Bronchial epithelial cell (primary cell): ENCODE data around the gene TMEM51. TPM values are rescaled to one million over a fixed set of nuclear protein-coding genes. Genes with fewer than 3 reads are reported as not detected.

Source experiments
- DNase-seq: peaks from one replicate; pipeline ENCODE4 v3.0.0-alpha.2; 2010; ENCODE audit warnings: low read depth
- FAIRE-seq: peaks from 2 replicates; lab custom pipeline; 2011; peaks lifted over from hg19 to GRCh38; lab: Jason Lieb, UNC
- H3K27me3 ChIP-seq: 2 replicates; pipeline ENCODE4 v1.5.1; 2011; ENCODE audit warnings: low read length; ENCODE audit not compliant: control insufficient read depth, insufficient read depth
- H3K36me3 ChIP-seq: 2 replicates; pipeline ENCODE4 v1.5.1; 2011; ENCODE audit warnings: low read length; ENCODE audit not compliant: control insufficient read depth, insufficient read depth
- H3K4me3 ChIP-seq: 2 replicates; pipeline ENCODE4 v1.5.1; 2011; ENCODE audit warnings: mild to moderate bottlenecking, low read depth, low read length, control low read depth
- total RNA-seq: library from RNA; depleted of rRNA; stranded (reverse); fragments of >200 nt; gene quantifications from 2 replicates; pipeline ENCODE4 v1.2.1, GENCODE V29; 2014
- TF ChIP-seq, protein P1 (sequence below): IDR thresholded peaks from 2 replicates; pipeline ENCODE4 v1.5.1; 2011; ENCODE audit warnings: mild to moderate bottlenecking, moderate library complexity, low read length, control low read depth, inconsistent platforms; ENCODE audit not compliant: insufficient read depth, severe bottlenecking

TMEM51 gene
- total RNA-seq, 1 donor from 2014 or later = 5.3 TPM

DNA sequence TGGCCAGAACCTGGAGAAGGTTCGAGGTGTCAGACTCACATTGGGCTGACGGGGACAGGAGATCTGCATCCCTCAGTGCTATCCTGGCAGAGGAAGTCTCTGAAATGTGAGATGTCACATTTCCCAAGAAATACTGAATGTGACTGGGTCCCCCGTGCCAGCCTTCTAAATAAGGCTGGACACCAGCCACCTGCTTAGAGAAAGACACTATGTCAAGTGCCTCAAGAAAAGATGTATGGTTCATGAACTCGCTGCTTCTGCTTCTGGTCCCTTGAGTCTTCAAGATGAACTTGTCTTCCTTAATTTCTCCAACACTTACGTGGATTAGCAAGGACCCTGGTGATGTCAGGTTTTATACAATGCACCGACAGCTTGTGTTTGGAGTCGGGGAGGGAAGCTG is 51.4 kb downstream of the TMEM51 start:
- Histone ChIP-seq H3K27me3 (no peaks in the 10 kb centered on the region), H3K36me3 (peaks cover 3% of the 10 kb centered on the region), H3K4me3 (no peak overlapping the region)
- FAIRE-seq (no peak), DNase-seq (no peak)
- TF ChIP-seq, protein P1, sequence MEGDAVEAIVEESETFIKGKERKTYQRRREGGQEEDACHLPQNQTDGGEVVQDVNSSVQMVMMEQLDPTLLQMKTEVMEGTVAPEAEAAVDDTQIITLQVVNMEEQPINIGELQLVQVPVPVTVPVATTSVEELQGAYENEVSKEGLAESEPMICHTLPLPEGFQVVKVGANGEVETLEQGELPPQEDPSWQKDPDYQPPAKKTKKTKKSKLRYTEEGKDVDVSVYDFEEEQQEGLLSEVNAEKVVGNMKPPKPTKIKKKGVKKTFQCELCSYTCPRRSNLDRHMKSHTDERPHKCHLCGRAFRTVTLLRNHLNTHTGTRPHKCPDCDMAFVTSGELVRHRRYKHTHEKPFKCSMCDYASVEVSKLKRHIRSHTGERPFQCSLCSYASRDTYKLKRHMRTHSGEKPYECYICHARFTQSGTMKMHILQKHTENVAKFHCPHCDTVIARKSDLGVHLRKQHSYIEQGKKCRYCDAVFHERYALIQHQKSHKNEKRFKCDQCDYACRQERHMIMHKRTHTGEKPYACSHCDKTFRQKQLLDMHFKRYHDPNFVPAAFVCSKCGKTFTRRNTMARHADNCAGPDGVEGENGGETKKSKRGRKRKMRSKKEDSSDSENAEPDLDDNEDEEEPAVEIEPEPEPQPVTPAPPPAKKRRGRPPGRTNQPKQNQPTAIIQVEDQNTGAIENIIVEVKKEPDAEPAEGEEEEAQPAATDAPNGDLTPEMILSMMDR = no peak

DNA sequence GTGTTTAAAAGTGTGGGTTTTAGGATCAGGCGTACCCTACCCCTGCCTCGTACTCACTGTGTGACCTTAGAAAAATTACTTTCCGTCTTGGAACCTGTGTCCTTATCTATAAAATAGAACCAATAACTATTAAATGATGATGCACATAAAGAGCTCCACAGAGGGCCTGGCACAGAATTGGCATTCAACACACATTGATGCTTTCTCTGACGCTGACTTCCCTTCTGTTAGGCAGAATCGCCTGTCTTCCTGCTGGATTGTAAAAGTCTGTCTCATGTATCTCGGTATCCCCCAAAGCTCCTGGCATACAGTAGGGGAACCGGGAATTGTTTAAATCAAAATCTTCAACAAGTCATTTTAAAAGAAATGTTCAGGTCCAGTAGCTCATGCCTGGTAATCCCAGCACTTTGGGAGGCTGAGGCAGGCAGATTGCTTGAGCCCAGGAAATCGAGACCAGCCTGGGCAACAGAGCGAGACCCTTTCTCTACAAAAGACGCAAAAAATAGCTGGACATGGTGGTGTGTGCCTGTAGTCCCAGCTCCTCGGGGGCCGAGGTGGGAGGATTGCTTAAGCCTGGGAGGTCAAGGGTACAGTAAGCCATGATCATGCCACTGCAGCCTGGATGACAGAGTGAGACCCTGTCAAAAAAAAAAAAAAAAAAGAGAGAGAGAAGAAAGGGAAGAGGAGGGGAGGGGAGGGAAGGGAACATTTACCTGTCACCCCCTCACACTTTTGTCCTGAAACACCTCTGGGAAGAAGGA is 52.2 kb downstream of the TMEM51 start:
- TF ChIP-seq, protein P1 = no peak
- H3K36me3 ChIP-seq = peaks cover 3% of the 10 kb centered on the region
- DNase-seq = no peak
- H3K27me3 ChIP-seq = no peaks in the 10 kb centered on the region
- FAIRE-seq = no peak
- no peak overlapping the region for H3K4me3 ChIP-seq

DNA sequence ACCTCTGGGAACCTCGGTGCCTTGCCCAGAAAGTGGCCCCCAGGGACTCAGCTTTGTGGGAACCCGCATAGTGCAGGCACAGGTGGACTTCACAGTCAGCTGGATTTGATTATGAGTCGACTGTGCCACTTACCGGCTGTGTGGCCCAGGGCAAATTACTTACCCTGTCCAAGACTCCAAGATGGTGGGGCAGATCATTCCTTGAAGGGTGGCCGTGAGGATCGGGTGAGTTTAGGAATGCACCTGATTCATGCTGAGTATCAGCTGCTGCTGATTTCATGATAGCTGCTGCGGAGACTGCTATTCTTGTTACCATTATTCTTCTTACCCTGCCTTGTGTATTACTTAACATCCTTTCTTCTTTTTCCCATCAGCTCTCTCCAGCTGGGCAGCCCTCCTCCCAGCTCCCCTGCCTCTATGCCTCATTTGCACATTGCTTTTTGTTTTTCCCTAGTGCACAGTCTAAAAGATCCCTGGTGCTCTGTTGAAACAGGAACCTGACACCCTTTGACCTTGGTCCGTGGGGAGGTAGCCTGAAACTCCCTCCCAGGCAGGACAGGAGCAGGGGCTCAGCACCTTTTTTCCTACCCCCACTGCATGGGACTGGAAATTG is 53.0 kb downstream of the TMEM51 start:
- Histone ChIP-seq H3K27me3 (no peaks in the 10 kb centered on the region), H3K4me3 (no peak overlapping the region), H3K36me3 (peaks cover 3% of the 10 kb centered on the region)
- TF ChIP-seq, protein P1 = no peak
- FAIRE-seq (no peak), DNase-seq (peak; percentile 52)

DNA sequence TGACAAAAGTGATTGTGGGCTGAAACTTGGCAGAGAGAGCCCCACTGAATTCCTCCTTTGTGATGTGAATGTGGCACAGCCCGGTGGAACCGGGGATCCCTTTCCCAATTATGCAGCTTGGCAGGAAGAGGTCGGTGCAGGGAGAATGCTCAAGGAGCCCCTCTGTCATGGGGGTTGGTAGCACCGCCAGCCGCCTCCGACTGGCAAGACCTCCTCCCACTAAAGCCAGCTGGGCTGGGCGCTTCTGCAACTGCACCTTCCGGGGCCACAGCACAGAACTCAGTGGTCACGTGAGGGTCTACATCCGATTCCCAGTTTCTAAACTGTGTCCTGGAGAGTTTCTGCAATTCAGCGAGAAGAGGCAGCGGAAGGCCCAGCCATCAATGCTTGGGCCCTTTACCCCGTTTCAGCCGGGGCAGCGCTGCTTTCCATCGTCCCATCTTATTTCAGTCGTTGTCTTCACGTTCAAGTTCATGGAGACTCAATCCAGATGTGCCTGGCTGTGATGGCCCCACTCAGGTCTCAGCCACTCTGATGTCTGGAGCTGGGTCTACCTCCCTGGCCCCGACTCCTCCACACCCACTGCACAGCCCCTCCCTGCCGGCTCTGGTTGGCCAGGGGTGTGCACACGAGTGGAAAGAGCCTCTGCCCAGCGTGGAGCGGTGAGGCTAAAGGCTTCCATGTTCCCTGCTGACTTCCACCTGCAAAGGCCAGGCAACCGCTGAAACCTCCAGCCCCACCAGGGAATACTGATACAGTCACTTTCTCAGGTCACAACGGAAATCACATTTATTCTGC is 53.7 kb downstream of the TMEM51 start:
- Histone ChIP-seq H3K4me3 (no peak overlapping the region), H3K27me3 (no peaks in the 10 kb centered on the region), H3K36me3 (peaks cover 3% of the 10 kb centered on the region)
- FAIRE-seq = no peak
- no peak for DNase-seq
- TF ChIP-seq, protein P1 = no peak

DNA sequence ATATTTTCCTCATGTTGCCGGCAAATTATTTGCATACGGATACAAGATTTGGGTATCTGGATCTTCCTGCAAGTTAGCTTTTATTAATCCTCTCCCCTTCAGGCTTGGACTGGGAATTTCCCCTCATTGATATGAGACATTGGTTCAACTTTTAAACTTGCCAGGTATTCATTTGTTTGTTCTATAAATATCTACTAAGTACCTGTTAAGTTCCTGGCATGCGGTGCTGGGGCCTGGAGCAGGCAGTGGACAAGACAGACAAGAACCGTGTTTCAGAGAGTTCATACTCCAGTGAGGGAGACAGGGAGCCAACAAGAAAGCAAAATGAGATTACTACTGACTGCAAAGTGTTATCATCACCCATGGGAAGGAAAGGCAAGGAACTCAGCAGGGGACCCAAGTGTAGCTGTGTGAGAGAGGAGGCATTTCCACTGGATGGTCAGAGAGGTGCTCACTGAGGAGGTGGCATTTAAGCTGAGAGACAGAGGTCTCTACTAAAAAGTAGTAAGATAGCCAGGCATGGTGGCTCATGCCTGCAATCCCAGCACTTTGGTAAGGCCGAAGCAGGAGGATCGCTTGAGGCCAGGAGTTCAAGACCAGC is 54.4 kb downstream of the TMEM51 start:
- DNase-seq (no peak), FAIRE-seq (no peak)
- Histone ChIP-seq H3K4me3 (no peak overlapping the region), H3K27me3 (no peaks in the 10 kb centered on the region), H3K36me3 (peaks cover 3% of the 10 kb centered on the region)
- TF ChIP-seq, protein P1 = no peak
